Endothelial cell of hepatic sinusoid (primary cell): ENCODE measurements around the gene MYBPH.

Experiments used
- in situ Hi-C: cut with HindIII; loops from 2 replicates; pipeline ENCODE4 v1.10.0; 2017; ENCODE audit warnings: low sequenced_read_pairs

MYBPH gene

GRCh38 chr1:203180611-203181330, 5.1 kb upstream of the MYBPH start:
- in situ Hi-C loops: no loop called here

DNA sequence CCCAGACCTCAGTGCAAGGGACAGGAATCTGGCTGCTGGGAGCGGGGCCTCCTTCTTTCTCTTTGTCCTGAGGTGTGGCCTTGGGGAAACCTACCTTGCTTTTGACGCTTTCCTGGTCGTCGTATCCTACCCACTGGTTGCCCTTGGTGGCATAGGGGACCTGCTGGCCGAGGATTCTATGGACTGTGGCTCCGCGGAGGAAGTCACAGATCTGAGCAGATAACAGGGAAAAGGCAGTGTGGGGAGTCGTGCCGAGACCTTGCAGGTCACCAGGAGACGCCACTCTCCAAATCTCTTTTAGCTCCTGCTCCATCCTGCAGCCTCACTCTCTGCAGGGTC, 4.0 kb upstream of the MYBPH start:
- in situ Hi-C loops: no loop called here

DNA sequence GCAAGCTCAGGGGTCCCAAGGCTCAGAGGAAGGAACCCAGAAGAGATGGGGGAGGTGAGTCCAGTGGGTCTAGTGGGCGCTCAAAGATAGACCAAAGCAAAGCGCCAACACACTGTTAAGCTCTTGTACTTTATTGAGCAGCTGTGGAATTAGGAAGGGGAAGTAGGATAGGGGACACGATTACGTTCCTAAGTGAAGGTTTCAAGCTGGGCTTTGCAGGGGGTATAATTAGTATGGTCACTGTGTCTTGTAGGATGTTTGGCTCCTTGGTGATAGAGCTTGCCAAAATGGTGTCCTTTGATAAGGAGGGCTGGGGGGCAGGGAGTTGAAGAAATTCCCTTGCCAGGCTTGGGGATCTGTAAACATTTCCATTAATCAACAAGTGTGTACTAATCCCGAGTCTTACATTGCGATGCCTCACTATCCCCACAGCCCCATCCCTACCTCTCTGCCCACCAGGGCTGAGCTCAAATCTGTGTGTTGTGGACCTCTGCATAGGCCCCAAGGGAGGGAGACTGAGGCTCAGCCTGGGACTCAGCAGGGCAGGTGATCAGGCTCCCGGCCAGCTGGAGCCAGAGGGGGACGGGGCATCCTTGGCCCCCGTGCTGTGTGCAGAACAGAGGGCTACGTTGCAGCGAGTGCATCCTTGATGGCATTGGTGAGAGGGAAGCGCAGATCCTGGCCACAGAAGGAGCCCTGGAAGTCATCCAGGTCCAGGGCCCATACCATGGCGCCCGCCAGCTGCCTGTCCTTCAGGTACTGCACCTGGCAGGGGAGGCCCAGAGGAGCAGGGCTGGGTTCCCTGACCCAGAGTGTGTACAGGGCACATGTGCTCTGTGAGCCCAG, 3.4 kb upstream of the MYBPH start:
- in situ Hi-C loops: no loop called here

DNA sequence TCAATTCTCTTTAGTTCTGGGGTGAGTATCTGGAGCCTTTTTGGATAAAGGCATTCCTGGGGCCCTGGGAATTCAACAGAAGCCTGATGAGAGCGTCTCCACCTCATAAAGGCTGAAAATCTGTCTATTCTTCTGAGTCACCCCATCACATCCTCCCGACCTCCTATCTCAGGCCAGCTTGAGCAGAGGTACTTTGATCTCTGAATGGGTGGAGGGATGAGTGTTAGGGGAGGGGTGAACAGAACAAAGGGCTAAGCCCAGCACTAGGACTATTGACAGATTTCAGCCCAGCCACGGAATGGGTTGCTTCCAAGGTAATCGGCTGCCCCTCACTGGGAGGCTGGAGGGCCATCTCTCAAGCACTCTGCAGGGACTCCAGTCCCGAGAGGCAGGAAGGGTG, 2.5 kb upstream of the MYBPH start:
- in situ Hi-C loops: no loop called here

GRCh38 chr1:203177470-203178039, 1.9 kb upstream of the MYBPH start:
- in situ Hi-C loops: no loop called here

DNA sequence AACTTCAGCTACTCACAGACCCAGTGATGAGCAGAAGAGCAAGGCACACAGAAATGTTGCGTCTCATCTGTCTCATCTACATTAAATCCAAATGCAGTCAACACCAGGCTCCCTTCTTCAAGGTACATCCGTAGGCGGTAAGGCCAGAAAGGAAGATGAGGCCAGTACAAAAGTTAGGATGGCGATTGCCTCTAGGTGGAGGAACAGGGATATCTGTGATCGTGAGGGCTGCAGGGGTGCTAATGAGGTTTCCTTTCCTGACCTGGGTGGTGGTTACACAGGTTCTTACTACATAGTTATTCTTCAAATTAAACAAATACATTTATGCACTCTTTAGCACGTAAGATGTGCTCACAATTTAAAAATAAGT, 1.4 kb upstream of the MYBPH start:
- in situ Hi-C loops: no loop called here

- in situ Hi-C loops: no loop called here
Observed at GRCh38 chr1:203176273-203177035, 828 bp upstream of the MYBPH start.

DNA sequence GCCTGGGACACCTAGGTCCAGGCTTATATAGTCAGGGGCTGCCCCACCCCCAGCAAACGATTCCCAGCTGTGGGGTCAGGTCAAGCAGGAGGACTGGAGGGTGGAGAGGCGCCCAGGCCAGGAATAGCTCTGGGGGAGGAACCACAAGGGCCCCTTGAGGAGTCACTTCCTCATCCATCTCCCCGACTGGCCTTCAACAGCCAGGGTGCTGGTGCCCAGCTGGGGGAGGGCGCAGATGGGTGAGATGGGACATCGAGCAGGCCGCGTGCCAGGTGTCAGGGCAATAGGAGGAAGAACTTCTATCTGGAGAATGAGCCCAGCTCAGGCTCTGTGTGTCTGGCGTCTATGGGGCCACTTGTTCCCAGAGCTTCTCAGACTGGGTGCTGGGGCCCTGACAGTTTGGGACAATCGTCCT, 208 bp upstream of the MYBPH start:
- in situ Hi-C loops: no loop called here

- in situ Hi-C loops: no loop called here
Observed at GRCh38 chr1:203174324-203174985, 1.2 kb downstream of the MYBPH start.

DNA sequence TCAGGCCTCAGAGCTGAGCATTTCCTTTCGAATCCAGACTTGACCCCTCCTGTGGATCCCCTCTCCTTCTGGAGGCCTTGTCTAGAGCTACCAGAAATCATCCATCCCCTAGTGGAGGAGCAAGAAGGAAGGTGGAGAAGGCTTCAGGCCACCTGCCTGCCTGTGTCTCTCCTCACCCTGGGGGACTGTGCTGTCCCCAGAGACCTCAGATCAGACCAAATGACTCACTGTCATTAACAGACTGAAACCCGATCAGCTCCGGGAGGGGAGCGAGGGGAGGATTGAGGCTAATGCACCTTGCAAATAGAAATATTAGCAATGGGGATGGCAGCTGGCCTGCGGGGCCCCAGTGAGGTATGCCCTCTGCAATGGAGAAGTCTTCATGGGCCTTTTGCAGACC, 2.1 kb downstream of the MYBPH start:
- in situ Hi-C loops: no loop called here

DNA sequence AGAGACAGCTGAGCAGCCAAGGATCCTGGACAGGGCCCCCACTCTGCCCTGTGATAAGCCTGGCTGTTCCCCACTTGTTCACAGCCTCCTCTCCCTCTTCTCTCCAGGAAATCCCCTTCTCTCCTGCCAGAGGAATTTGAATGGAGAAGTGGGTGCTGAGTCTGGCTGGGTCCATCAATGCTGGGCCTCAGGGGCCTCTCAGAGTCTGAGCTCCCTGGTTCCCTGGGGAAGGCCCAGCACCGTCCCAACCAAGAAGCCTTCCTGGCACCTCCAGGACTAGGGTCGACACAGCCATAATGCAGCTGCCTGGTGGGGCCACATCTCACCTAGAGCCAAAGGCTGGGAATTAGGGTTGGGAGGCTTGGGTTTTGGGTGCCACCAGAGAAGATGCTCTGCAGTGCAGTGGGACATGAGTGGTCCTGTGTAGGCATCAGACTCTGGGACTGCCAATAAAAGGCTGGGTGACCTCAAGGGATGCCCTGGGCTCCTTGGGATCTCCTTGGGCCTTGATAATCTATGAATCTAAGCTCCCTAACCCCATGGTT, 2.5 kb downstream of the MYBPH start:
- in situ Hi-C loops: no loop called here

DNA sequence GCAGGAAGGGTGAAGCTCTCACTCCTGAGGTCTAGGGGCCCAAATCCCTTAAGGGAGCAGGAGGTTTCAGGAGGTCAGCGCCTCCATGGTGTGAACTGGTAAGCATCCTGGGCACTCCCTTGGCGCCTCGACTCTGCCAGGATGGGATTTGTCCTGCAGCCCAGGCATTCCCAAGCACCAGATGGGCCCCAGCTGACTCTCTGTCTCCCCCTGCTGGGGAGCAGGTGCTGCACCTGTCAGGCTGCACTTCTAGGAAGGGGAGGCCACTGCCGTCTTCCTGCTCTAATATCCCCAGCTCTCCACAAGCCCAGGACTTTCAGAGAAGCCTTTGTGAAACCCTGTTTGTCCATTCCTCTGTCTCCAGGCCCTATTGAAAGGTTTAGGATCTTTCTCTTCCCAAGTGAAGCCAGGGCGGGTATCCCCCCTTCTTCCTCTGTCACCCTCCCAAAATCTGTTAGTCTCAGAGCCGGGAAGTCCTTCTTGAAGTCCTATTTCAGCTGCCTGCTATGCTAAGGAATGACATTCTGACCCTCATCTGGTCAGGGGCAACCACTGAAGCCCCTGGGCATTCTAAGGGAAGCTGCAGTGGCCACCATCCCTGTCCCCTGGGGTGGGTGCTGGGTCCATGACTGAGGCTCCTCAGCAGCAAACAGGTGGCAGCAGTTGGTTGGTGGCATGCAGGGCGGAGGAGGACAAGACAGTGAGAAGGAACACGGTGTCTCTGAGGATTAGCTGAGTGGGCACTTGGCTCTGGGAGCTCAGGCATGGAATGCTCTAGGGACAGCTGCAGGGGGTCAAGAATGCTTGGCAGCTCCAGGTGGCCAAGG, 3.2 kb downstream of the MYBPH start:
- in situ Hi-C loops: no loop called here

GRCh38 chr1:203171341-203172183, 4.1 kb downstream of the MYBPH start:
- in situ Hi-C loops: no loop called here

GRCh38 chr1:203170625-203171330, 4.8 kb downstream of the MYBPH start:
- in situ Hi-C loops: no loop called here

DNA sequence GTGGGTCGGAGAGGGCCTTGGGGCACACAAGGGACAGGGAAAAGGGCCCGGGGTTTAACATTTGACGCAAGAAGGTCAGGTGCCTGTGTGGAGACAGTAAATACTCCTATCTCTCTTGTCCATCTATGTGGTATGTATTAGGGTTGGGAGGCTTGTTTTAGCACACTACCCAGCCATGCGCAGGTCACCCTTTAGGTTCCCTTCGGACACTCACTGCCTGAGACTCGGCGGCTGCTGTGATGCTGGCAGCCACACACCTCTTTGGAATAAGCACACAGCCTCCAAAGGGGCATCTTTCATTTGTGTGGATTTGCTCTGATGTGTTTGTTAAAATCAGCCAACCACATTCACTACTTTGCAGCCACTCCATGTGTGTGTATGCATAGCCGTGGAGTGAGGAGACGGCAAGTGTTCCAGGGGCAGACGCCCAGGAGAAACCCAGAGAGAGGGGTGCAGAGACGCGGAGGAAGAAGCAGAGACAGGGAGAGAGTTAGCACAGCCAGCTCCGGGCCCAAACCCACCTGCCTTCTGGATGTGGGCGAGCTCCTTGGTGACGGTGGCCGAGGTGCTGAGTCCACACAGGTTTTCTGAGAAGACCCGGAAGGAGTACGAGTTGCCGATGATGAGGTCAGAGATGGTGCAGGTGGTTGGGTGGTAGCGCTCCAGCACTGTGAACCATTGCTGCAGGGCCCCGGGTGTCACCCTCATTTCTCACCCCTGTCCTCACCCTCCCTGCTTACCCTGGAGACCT, 5.7 kb downstream of the MYBPH start:
- in situ Hi-C loops: no loop called here

DNA sequence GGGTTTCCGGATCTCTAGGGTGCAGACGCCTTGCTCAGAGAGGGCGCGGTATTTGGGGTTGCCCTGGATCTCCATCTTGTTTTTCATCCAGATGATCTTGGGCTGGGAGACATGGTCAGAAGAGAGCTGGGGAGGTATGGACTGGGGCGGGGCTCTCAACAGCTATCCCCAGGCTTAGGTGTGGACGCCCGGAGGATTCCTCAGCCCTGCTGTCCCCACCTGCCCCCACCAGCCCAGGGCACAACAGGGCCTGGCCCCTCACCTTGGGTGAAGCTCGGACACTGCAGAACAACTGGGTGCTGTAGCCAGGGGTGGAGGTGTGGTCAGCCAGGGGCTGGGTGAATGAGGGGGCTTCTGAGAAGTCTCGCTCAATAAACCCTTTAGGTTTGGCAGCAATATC, 6.6 kb downstream of the MYBPH start:
- in situ Hi-C loops: no loop called here

GRCh38 chr1:203168256-203168786, 7.3 kb downstream of the MYBPH start:
- in situ Hi-C loops: no loop called here

GRCh38 chr1:203167913-203168200, 7.8 kb downstream of the MYBPH start:
- in situ Hi-C loops: no loop called here
